H9 (cell line): Measurements from ENCODE around the gene GATC. TPM values are rescaled to one million over a fixed set of nuclear protein-coding genes. Genes with fewer than 3 reads are reported as not detected.

Source experiments
- DNase-seq: peaks from one replicate; pipeline ENCODE4 v3.0.0-alpha.2; 2017
- H2AFZ ChIP-seq: one replicate; pipeline ENCODE4 v1.6.1; 2013; ENCODE audit warnings: mild to moderate bottlenecking, low read length, control low read depth, moderate library complexity
- H2AK5ac ChIP-seq: 2 replicates; pipeline ENCODE4 v1.6.1; 2013; ENCODE audit warnings: low read length, control low read depth, mixed read lengths; ENCODE audit not compliant: insufficient read length
- H2BK120ac ChIP-seq: one replicate; pipeline ENCODE4 v1.6.1; 2013; ENCODE audit warnings: low read depth, mild to moderate bottlenecking, low read length, control low read depth, inconsistent platforms; ENCODE audit not compliant: poor library complexity, severe bottlenecking
- H2BK12ac ChIP-seq: 2 replicates; pipeline ENCODE4 v1.6.1; 2013; ENCODE audit warnings: low read length, control low read depth, mixed read lengths, low read depth; ENCODE audit not compliant: insufficient read length
- H2BK15ac ChIP-seq: 2 replicates; pipeline ENCODE4 v1.6.1; 2013; ENCODE audit warnings: low read depth, low read length, control low read depth
- H2BK20ac ChIP-seq: one replicate; pipeline ENCODE4 v1.6.1; 2013; ENCODE audit warnings: low read depth, mild to moderate bottlenecking, low read length, control low read depth, inconsistent platforms; ENCODE audit not compliant: poor library complexity, severe bottlenecking
- H2BK5ac ChIP-seq: 2 replicates; pipeline ENCODE4 v1.6.1; 2013; ENCODE audit warnings: low read length, control low read depth, mixed read lengths; ENCODE audit not compliant: insufficient read length
- H3K14ac ChIP-seq: 2 replicates; pipeline ENCODE4 v1.6.1; 2013; ENCODE audit warnings: low read length, control low read depth; ENCODE audit not compliant: insufficient read depth
- H3K18ac ChIP-seq: 2 replicates; pipeline ENCODE4 v1.6.1; 2013; ENCODE audit warnings: low read depth, mild to moderate bottlenecking, mixed read lengths, low read length, control low read depth; ENCODE audit not compliant: insufficient read length
- H3K23ac ChIP-seq: 2 replicates; pipeline ENCODE4 v1.6.1; 2013; ENCODE audit warnings: low read length, control low read depth, mixed read lengths, low read depth; ENCODE audit not compliant: insufficient read length
- H3K23me2 ChIP-seq: 2 replicates; pipeline ENCODE4 v1.6.1; 2013; ENCODE audit warnings: low read depth, mild to moderate bottlenecking, mixed read lengths, low read length, control low read depth; ENCODE audit not compliant: insufficient read length, poor library complexity, severe bottlenecking
- H3K27ac ChIP-seq: 2 replicates; pipeline ENCODE4 v1.5.1; 2013; ENCODE audit warnings: low read length, control low read depth, mixed read lengths, low read depth; ENCODE audit not compliant: insufficient read length
- H3K27me3 ChIP-seq: 2 replicates; pipeline ENCODE4 v1.6.1; 2013; ENCODE audit warnings: low read length, control low read depth, inconsistent platforms; ENCODE audit not compliant: insufficient read depth
- H3K4ac ChIP-seq: 2 replicates; pipeline ENCODE4 v1.6.1; 2013; ENCODE audit warnings: low read depth, mild to moderate bottlenecking, control low read depth, inconsistent platforms, low read length, moderate library complexity
- H3K4me1 ChIP-seq: 2 replicates; pipeline ENCODE4 v1.6.1; 2013; ENCODE audit warnings: low read length, control low read depth, inconsistent platforms; ENCODE audit not compliant: insufficient read depth
- H3K4me2 ChIP-seq: 2 replicates; pipeline ENCODE4 v1.6.1; 2013; ENCODE audit warnings: low read length, control low read depth, mixed read lengths; ENCODE audit not compliant: insufficient read length, insufficient read depth
- H3K56ac ChIP-seq: 2 replicates; pipeline ENCODE4 v1.6.1; 2013; ENCODE audit warnings: low read depth, mild to moderate bottlenecking, mixed read lengths, low read length, control low read depth; ENCODE audit not compliant: insufficient read length
- H3K79me1 ChIP-seq: 2 replicates; pipeline ENCODE4 v1.6.1; 2013; ENCODE audit warnings: low read depth, mild to moderate bottlenecking, moderate library complexity, low read length, control low read depth, inconsistent platforms; ENCODE audit not compliant: insufficient read depth, poor library complexity, severe bottlenecking
- H3K79me2 ChIP-seq: 2 replicates; pipeline ENCODE4 v1.6.1; 2013; ENCODE audit warnings: low read length, control low read depth, inconsistent platforms; ENCODE audit not compliant: insufficient read depth
- H3K9ac ChIP-seq: 2 replicates; pipeline ENCODE4 v1.6.1; 2013; ENCODE audit warnings: low read length, control low read depth, mixed read lengths; ENCODE audit not compliant: insufficient read length; ENCODE audit errors: extremely low read depth
- H3K9me3 ChIP-seq: one replicate; pipeline ENCODE4 v1.6.1; 2013; ENCODE audit warnings: low read depth, low read length, inconsistent platforms; ENCODE audit not compliant: control insufficient read depth
- H3T11ph ChIP-seq: one replicate; pipeline ENCODE4 v1.6.1; 2013; ENCODE audit warnings: mild to moderate bottlenecking, low read length, control low read depth, inconsistent platforms
- H4K20me1 ChIP-seq: one replicate; pipeline ENCODE4 v1.6.1; 2013; ENCODE audit not compliant: control insufficient read depth, insufficient read length, insufficient read depth
- H4K5ac ChIP-seq: 2 replicates; pipeline ENCODE4 v1.6.1; 2013; ENCODE audit warnings: low read depth, mild to moderate bottlenecking, mixed read lengths, low read length, control low read depth; ENCODE audit not compliant: insufficient read length
- H4K8ac ChIP-seq: replicated peaks from 2 replicates; pipeline ENCODE4 v1.6.1; 2013; ENCODE audit warnings: low read length, control low read depth, mixed read lengths, low read depth; ENCODE audit not compliant: insufficient read length
- H4K91ac ChIP-seq: 2 replicates; pipeline ENCODE4 v1.6.1; 2013; ENCODE audit warnings: low read depth, mild to moderate bottlenecking, moderate library complexity, mixed read lengths, low read length, control low read depth; ENCODE audit not compliant: insufficient read length
- H3K27ac Mint-ChIP-seq, 3 experiments: 2 replicates in 2 of 3; 3 replicates in 1 of 3; pipeline ENCODE4 v1.8.0; 2020 to 2021; ENCODE audit warnings: mixed read lengths in 3 of 3, mild to moderate bottlenecking in 1 of 3, moderate library complexity in 1 of 3
- H3K27me3 Mint-ChIP-seq: 2 replicates; pipeline ENCODE4 v1.8.0; 2021; ENCODE audit warnings: low read depth, mild to moderate bottlenecking, moderate library complexity, mixed read lengths
- H3K36me3 Mint-ChIP-seq, 3 experiments: 2 replicates in 2 of 3; 3 replicates in 1 of 3; pipeline ENCODE4 v1.8.0; 2020 to 2021; ENCODE audit warnings: low read depth in 3 of 3, mixed read lengths in 3 of 3; ENCODE audit not compliant: insufficient read depth in 1 of 3
- H3K4me1 Mint-ChIP-seq, 2 experiments: 2 replicates each; pipeline ENCODE4 v1.8.0; 2020; ENCODE audit warnings: mixed read lengths in 2 of 2
- H3K4me3 Mint-ChIP-seq, 2 experiments: 2 replicates in 1 of 2; 3 replicates in 1 of 2; pipeline ENCODE4 v1.8.0; 2020 to 2021; ENCODE audit warnings: mild to moderate bottlenecking in 2 of 2, mixed read lengths in 2 of 2, moderate library complexity in 1 of 2
- H3K9me3 Mint-ChIP-seq, 2 experiments: 2 replicates in 1 of 2; 3 replicates in 1 of 2; pipeline ENCODE4 v1.8.0; 2020; ENCODE audit warnings: mild to moderate bottlenecking in 2 of 2, mixed read lengths in 2 of 2, moderate library complexity in 1 of 2
- CTCF ChIP-seq: fragments of 200-600 bp; sonication (generic); conservative IDR thresholded peaks from 3 replicates; pipeline ENCODE4 v1.8.0; 2021; ENCODE audit warnings: antibody characterized with exemption, mild to moderate bottlenecking
- WGBS: extraction: QIAGEN DNeasy Blood & Tissue Kit; methylation state at CpG from one replicate; pipeline ENCODE4 v1.1.7; 2013; ENCODE audit warnings: missing lambda C conversion rate, low lambda C conversion rate, mixed read lengths; ENCODE audit not compliant: insufficient read length; ENCODE audit errors: extremely low coverage; 5-methylcytosine and 5-hydroxymethylcytosine counted together
- total RNA-seq: library from RNA; stranded (reverse); gene quantifications from 2 replicates; pipeline ENCODE4 v1.2.1, GENCODE V29; 2021

Gene GATC
- total RNA-seq, 1 experiment from 2014 or later, result 25.9 TPM

DNA sequence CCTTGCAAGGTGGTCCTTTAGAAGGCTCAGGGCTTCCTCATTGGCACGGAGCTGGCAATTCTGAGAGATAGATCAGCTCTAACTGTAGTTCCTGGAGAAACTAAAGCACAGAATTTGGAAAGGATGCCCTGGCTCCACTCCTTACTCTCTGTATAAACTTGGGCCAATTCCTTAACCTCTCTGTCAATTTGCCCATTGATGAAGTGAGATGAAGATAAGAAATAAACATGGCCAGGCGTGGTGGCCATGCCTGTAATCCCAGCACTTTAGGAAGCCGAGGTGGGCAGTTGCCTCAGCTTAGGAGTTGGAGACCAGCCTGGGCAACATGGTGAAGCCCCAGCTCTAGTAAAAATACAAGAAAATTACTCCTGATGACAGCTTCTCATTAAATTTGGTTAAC, 42.4 kb upstream of the GATC start:
- H4K8ac ChIP-seq, result no peak overlapping the region
- H3K14ac ChIP-seq, result no peak overlapping the region
- H2BK120ac ChIP-seq, result no peak overlapping the region
- no peak overlapping the region for H3K56ac ChIP-seq
- H3K36me3 Mint-ChIP-seq, result peaks cover 0 to 2% (median 0%) of the 10 kb centered on the region in 3 experiments; a peak in 1 of 7 replicates
- H4K91ac ChIP-seq, result no peak overlapping the region
- H3T11ph ChIP-seq, result no peak overlapping the region
- no peak overlapping the region for H3K4me3 Mint-ChIP-seq
- no peaks in the 10 kb centered on the region for H3K27me3 ChIP-seq
- no peaks in the 10 kb centered on the region for H3K79me2 ChIP-seq
- no peak overlapping the region for H3K4me2 ChIP-seq
- H3K9me3 ChIP-seq, result no peaks in the 10 kb centered on the region
- H2BK5ac ChIP-seq, result no peak overlapping the region
- no peak for TF ChIP-seq CTCF
- H3K9me3 Mint-ChIP-seq, result peaks cover 0 to 3% of the 10 kb centered on the region in 2 experiments; a peak in 1 of 5 replicates
- DNase-seq, result no peak
- peaks cover 3% of the 10 kb centered on the region; the same call in 1 of the 2 replicates for H3K4me1 ChIP-seq
- no peaks in the 10 kb centered on the region for H3K23me2 ChIP-seq
- H2BK12ac ChIP-seq, result no peak overlapping the region
- WGBS, result no CpG with 5 or more reads among the region's 3 CpGs
- H3K27ac Mint-ChIP-seq, result no peak overlapping the region
- no peak overlapping the region for H2AK5ac ChIP-seq
- no peak overlapping the region for H3K4ac ChIP-seq
- peaks cover 14 to 26% of the 10 kb centered on the region in 2 experiments for H3K4me1 Mint-ChIP-seq
- H3K27me3 Mint-ChIP-seq, result peaks cover 2% of the 10 kb centered on the region
- H2BK15ac ChIP-seq, result no peak overlapping the region
- no peak overlapping the region for H3K18ac ChIP-seq
- H3K27ac ChIP-seq, result no peak overlapping the region
- H3K23ac ChIP-seq, result no peak overlapping the region
- no peaks in the 10 kb centered on the region for H4K20me1 ChIP-seq
- no peak overlapping the region for H2AFZ ChIP-seq
- H2BK20ac ChIP-seq, result no peak overlapping the region
- H4K5ac ChIP-seq, result no peak overlapping the region
- no peak overlapping the region for H3K9ac ChIP-seq
- no peaks in the 10 kb centered on the region for H3K79me1 ChIP-seq
